HEK293 (cell line): ENCODE measurements around the gene MRPL20.

ENCODE experiments used
- CTCF ChIA-PET: fragments of 350-600 bp; formaldehyde crosslinking; extraction: SDS; loops from one replicate; lab custom pipeline; 2021; ENCODE audit warnings: antibody characterized with exemption; lab: Yijun Ruan, JAX
- POLR2A ChIA-PET: fragments of 300-600 bp; formaldehyde crosslinking; extraction: SDS; loops from one replicate; lab custom pipeline; 2020; ENCODE audit warnings: antibody characterized with exemption, inconsistent platforms; lab: Yijun Ruan, JAX
- H3K27ac ChIP-seq: fragments of 200-500 bp; sonication (Bioruptor generic); 2 replicates; pipeline ENCODE4 v1.5.1; 2014; ENCODE audit warnings: low read depth, low read length, control low read depth, inconsistent platforms; ENCODE audit errors: extremely low read depth
- H3K36me3 ChIP-seq, 2 experiments: fragments of 200-500 bp in 1 of 2; sonication (Bioruptor generic) in 1 of 2; 1 replicate in 1 of 2; 2 replicates in 1 of 2; pipeline ENCODE4 v1.5.1; 2014 to 2017; ENCODE audit warnings: inconsistent platforms in 2 of 2, low read length in 2 of 2; ENCODE audit not compliant: control insufficient read depth in 2 of 2, insufficient read depth in 1 of 2
- H3K4me1 ChIP-seq: fragments of 200-500 bp; sonication (Bioruptor generic); 2 replicates; pipeline ENCODE4 v1.5.1; 2014; ENCODE audit warnings: mild to moderate bottlenecking, low read length, inconsistent platforms; ENCODE audit not compliant: control insufficient read depth, insufficient read depth
- H3K4me3 ChIP-seq: 2 replicates; pipeline ENCODE4 v1.5.1; 2011; ENCODE audit warnings: low read depth, mild to moderate bottlenecking, control low read depth, low read length, moderate library complexity
- H3K9me3 ChIP-seq: fragments of 200-500 bp; sonication (Bioruptor generic); 2 replicates; pipeline ENCODE4 v1.5.1; 2014; ENCODE audit warnings: low read depth, low read length, inconsistent platforms; ENCODE audit not compliant: control insufficient read depth, insufficient read depth
- AEBP2 ChIP-seq: fragments of 450-650 bp; formaldehyde crosslinking; IDR thresholded peaks from 2 replicates; pipeline ENCODE4 v1.5.1; 2016; ENCODE audit warnings: missing biosample characterization, missing genetic modification characterization, borderline replicate concordance
- BCL11A ChIP-seq: fragments of 450-650 bp; formaldehyde crosslinking; IDR thresholded peaks from 2 replicates; pipeline ENCODE4 v1.5.1; 2016; ENCODE audit warnings: low read depth, missing biosample characterization, missing genetic modification characterization
- BCL11B ChIP-seq: fragments of 450-650 bp; formaldehyde crosslinking; IDR thresholded peaks from 2 replicates; pipeline ENCODE4 v1.5.1; 2016; ENCODE audit warnings: low read depth, missing biosample characterization, missing genetic modification characterization
- HOXC10 ChIP-seq: sonication (generic); formaldehyde crosslinking; IDR thresholded peaks from 2 replicates; pipeline ENCODE4 v1.8.1; 2023; ENCODE audit warnings: mild to moderate bottlenecking, missing genetic modification reagents
- IKZF3 ChIP-seq: fragments of 450-650 bp; IDR thresholded peaks from 2 replicates; pipeline ENCODE4 v1.5.0; 2018; ENCODE audit warnings: missing biosample characterization, mild to moderate bottlenecking, missing genetic modification characterization, moderate library complexity
- KLF9 ChIP-seq: fragments of 450-650 bp; formaldehyde crosslinking; IDR thresholded peaks from 2 replicates; pipeline ENCODE4 v1.5.1; 2016; ENCODE audit warnings: missing biosample characterization, missing genetic modification characterization, low read depth
- OVOL3 ChIP-seq: fragments of 450-650 bp; formaldehyde crosslinking; IDR thresholded peaks from 2 replicates; pipeline ENCODE4 v1.5.1; 2016; ENCODE audit warnings: missing biosample characterization, missing genetic modification characterization
- SETDB1 ChIP-seq: IDR thresholded peaks from one replicate; pipeline ENCODE4 v1.6.1; 2017; ENCODE audit warnings: mild to moderate bottlenecking, low read length, moderate library complexity, mixed read lengths; ENCODE audit not compliant: insufficient read length
- SP7 ChIP-seq: fragments of 450-650 bp; formaldehyde crosslinking; IDR thresholded peaks from 2 replicates; pipeline ENCODE4 v1.5.1; 2016; ENCODE audit warnings: missing biosample characterization, missing genetic modification characterization
- TCF7L2 ChIP-seq: IDR thresholded peaks from 2 replicates; pipeline ENCODE4 v1.6.1; 2011; ENCODE audit warnings: low read depth, mild to moderate bottlenecking, inconsistent platforms, low read length, moderate library complexity, borderline replicate concordance
- ZBTB20 ChIP-seq: fragments of 450-650 bp; formaldehyde crosslinking; IDR thresholded peaks from 2 replicates; pipeline ENCODE4 v1.5.1; 2016; ENCODE audit warnings: missing biosample characterization, missing genetic modification characterization
- ZBTB6 ChIP-seq: fragments of 450-650 bp; formaldehyde crosslinking; IDR thresholded peaks from 2 replicates; pipeline ENCODE4 v1.5.1; 2017; ENCODE audit warnings: missing biosample characterization, missing genetic modification characterization
- ZIC2 ChIP-seq: fragments of 450-650 bp; formaldehyde crosslinking; IDR thresholded peaks from 2 replicates; pipeline ENCODE4 v1.5.1; 2016; ENCODE audit warnings: missing biosample characterization, missing genetic modification characterization
- ZNF169 ChIP-seq: fragments of 450-650 bp; formaldehyde crosslinking; IDR thresholded peaks from 2 replicates; pipeline ENCODE4 v1.5.1; 2016; ENCODE audit warnings: missing biosample characterization, missing genetic modification characterization
- ZNF223 ChIP-seq: fragments of 450-650 bp; formaldehyde crosslinking; IDR thresholded peaks from 2 replicates; pipeline ENCODE4 v1.5.1; 2016; ENCODE audit warnings: missing biosample characterization, missing genetic modification characterization
- ZNF24 ChIP-seq: fragments of 450-650 bp; formaldehyde crosslinking; IDR thresholded peaks from 2 replicates; pipeline ENCODE4 v1.5.1; 2016; ENCODE audit warnings: missing biosample characterization, missing genetic modification characterization
- ZNF248 ChIP-seq: fragments of 450-650 bp; formaldehyde crosslinking; IDR thresholded peaks from 2 replicates; pipeline ENCODE4 v1.5.1; 2017; ENCODE audit warnings: missing biosample characterization, missing genetic modification characterization
- ZNF324 ChIP-seq: fragments of 450-650 bp; formaldehyde crosslinking; IDR thresholded peaks from 2 replicates; pipeline ENCODE4 v1.5.1; 2016; ENCODE audit warnings: missing biosample characterization, missing genetic modification characterization
- ZNF391 ChIP-seq: fragments of 450-650 bp; formaldehyde crosslinking; IDR thresholded peaks from 2 replicates; pipeline ENCODE4 v1.5.1; 2016; ENCODE audit warnings: low read depth, missing biosample characterization, missing genetic modification characterization, borderline replicate concordance
- ZNF394 ChIP-seq: fragments of 450-650 bp; formaldehyde crosslinking; IDR thresholded peaks from 2 replicates; pipeline ENCODE4 v1.5.1; 2016; ENCODE audit warnings: missing biosample characterization, missing genetic modification characterization, mild to moderate bottlenecking, moderate library complexity, borderline replicate concordance
- ZNF423 ChIP-seq: fragments of 450-650 bp; formaldehyde crosslinking; IDR thresholded peaks from 2 replicates; pipeline ENCODE4 v1.5.1; 2016; ENCODE audit warnings: missing biosample characterization, missing genetic modification characterization
- ZNF433 ChIP-seq: fragments of 450-650 bp; formaldehyde crosslinking; IDR thresholded peaks from 2 replicates; pipeline ENCODE4 v1.5.1; 2016; ENCODE audit warnings: missing biosample characterization, missing genetic modification characterization, low read depth
- ZNF449 ChIP-seq: fragments of 450-650 bp; formaldehyde crosslinking; IDR thresholded peaks from 2 replicates; pipeline ENCODE4 v1.5.1; 2017; ENCODE audit warnings: missing biosample characterization, mild to moderate bottlenecking, missing genetic modification characterization, moderate library complexity
- ZNF555 ChIP-seq: fragments of 450-650 bp; formaldehyde crosslinking; conservative IDR thresholded peaks from 2 replicates; pipeline ENCODE4 v1.5.1; 2017; ENCODE audit warnings: missing biosample characterization, mild to moderate bottlenecking, missing genetic modification characterization, inconsistent platforms
- ZNF560 ChIP-seq: fragments of 450-650 bp; formaldehyde crosslinking; IDR thresholded peaks from 2 replicates; pipeline ENCODE4 v1.5.1; 2017; ENCODE audit warnings: missing biosample characterization, missing genetic modification characterization, borderline replicate concordance
- ZNF658 ChIP-seq: fragments of 450-650 bp; formaldehyde crosslinking; IDR thresholded peaks from 2 replicates; pipeline ENCODE4; 2016; ENCODE audit warnings: missing biosample characterization, missing genetic modification characterization
- ZNF785 ChIP-seq: fragments of 450-650 bp; formaldehyde crosslinking; IDR thresholded peaks from 2 replicates; pipeline ENCODE4 v1.5.1; 2016; ENCODE audit warnings: missing biosample characterization, missing genetic modification characterization
- ZSCAN30 ChIP-seq: fragments of 450-650 bp; IDR thresholded peaks from 2 replicates; pipeline ENCODE4 v1.5.1; 2018; ENCODE audit warnings: missing biosample characterization, mild to moderate bottlenecking, missing genetic modification characterization, moderate library complexity

Gene MRPL20

GRCh38 chr1:1388078-1388472, 19.0 kb downstream of the MRPL20 start:
- Histone ChIP-seq H3K9me3 (no peaks in the 10 kb centered on the region), H3K4me3 (no peak overlapping the region), H3K36me3 (peaks cover 51 to 91% of the 10 kb centered on the region in 2 experiments), H3K27ac (no peak overlapping the region), H3K4me1 (no peaks in the 10 kb centered on the region)
- ChIA-PET CTCF (no interaction called here), POLR2A (interaction anchor here (0.6 to 4.6 kb wide), 4 partner anchors 10 to 56 kb away, joined by 4 to 15 read pairs (median 5); partner anchors contain the start of genes AURKAIP1 and CCNL2)
- TF ChIP-seq KLF9 (tag by site-specific recombination) = no peak
- TF ChIP-seq ZNF394 = no peak
- no peak for TF ChIP-seq ZNF24 (tag by site-specific recombination)
- no peak for TF ChIP-seq ZNF169 (tag by site-specific recombination)
- no peak for TF ChIP-seq SP7 (tag by site-specific recombination)
- no peak for TF ChIP-seq ZBTB20
- TF ChIP-seq IKZF3 (tag by site-specific recombination) = no peak
- no peak for TF ChIP-seq AEBP2 (tag by site-specific recombination)
- TF ChIP-seq ZNF433 (tag by site-specific recombination) = no peak
- no peak for TF ChIP-seq OVOL3 (tag by site-specific recombination)
- TF ChIP-seq ZNF449 (tag by site-specific recombination) = no peak
- TF ChIP-seq ZIC2 (tag by site-specific recombination) = no peak
- TF ChIP-seq ZNF324 (tag by site-specific recombination) = no peak
- no peak for TF ChIP-seq ZNF391 (tag by site-specific recombination)
- no peak for TF ChIP-seq ZNF248 (tag by site-specific recombination)
- TF ChIP-seq HOXC10 (CRISPR knock-in tag) = no peak
- no peak for TF ChIP-seq SETDB1
- TF ChIP-seq ZNF223 (tag by site-specific recombination) = no peak
- no peak for TF ChIP-seq ZNF658
- TF ChIP-seq, all 188 proteins: peak for 0

- ChIA-PET CTCF (interaction anchor here (1.1 to 1.5 kb wide), 2 partner anchors 15 to 43 kb away, joined by 3 to 5 read pairs; no protein-coding TSS in a partner anchor), POLR2A (interaction anchor here (0.6 to 4.6 kb wide), 3 partner anchors 9 to 68 kb away, joined by 4 to 15 read pairs (median 4); partner anchors contain the start of gene CCNL2)
- no peak overlapping the region for H3K4me3 ChIP-seq
- H3K4me1 ChIP-seq = no peaks in the 10 kb centered on the region
- no peak overlapping the region for H3K27ac ChIP-seq
- TF ChIP-seq ZNF391 (tag by site-specific recombination) (no peak), KLF9 (tag by site-specific recombination) (no peak), ZNF324 (tag by site-specific recombination) (no peak), BCL11B (peak; percentile 84), ZSCAN30 (tag by site-specific recombination) (no peak), ZNF658 (no peak), TCF7L2 (no peak), BCL11A (tag by site-specific recombination) (peak; percentile 85), ZNF423 (tag by site-specific recombination) (no peak), ZBTB6 (0 out of 2 replicates have a peak, but pooled peaks have one; percentile 25), ZNF785 (no peak), ZNF555 (no peak), ZNF560 (no peak)
- H3K9me3 ChIP-seq = no peaks in the 10 kb centered on the region
- peaks cover 45 to 84% of the 10 kb centered on the region in 2 experiments for H3K36me3 ChIP-seq
These were observed 19.7 kb downstream of the MRPL20 start for GRCh38 chr1:1387098-1388077.
